GM23338 (cell line): Measurements from ENCODE around the gene ZFP64. TPM values are rescaled to one million over a fixed set of nuclear protein-coding genes. Genes with fewer than 3 reads are reported as not detected.

Source experiments
- ATAC-seq: fragments of 200-7000 bp; cut with Tn5 transposase; 3 replicates; pipeline ENCODE4 v1.9.1; 2020
- DNase-seq: peaks from one replicate; pipeline ENCODE4 v3.0.0-alpha.2; 2015; ENCODE audit warnings: low spot score
- H2AFZ ChIP-seq: fragments of 200-600 bp; sonication (generic); 2 replicates; pipeline ENCODE4 v1.8.0; 2016; ENCODE audit warnings: antibody characterized with exemption, mild to moderate bottlenecking, moderate library complexity
- H3F3A ChIP-seq: fragments of 200-600 bp; sonication (generic); replicated peaks from 2 replicates; pipeline ENCODE4 v1.8.0; 2017; ENCODE audit warnings: antibody characterized with exemption, mixed run types, low read depth
- H3K27ac ChIP-seq: fragments of 200-600 bp; sonication (generic); 2 replicates; pipeline ENCODE4 v1.6.1; 2016; ENCODE audit warnings: low read depth
- H3K27me3 ChIP-seq: fragments of 200-600 bp; sonication (generic); 2 replicates; pipeline ENCODE4 v1.8.0; 2016; ENCODE audit warnings: mild to moderate bottlenecking, mixed run types, moderate library complexity; ENCODE audit not compliant: insufficient read depth
- H3K36me3 ChIP-seq: fragments of 200-600 bp; sonication (generic); 2 replicates; pipeline ENCODE4 v1.8.0; 2016; ENCODE audit warnings: mild to moderate bottlenecking; ENCODE audit not compliant: insufficient read depth
- H3K4me1 ChIP-seq: fragments of 200-600 bp; sonication (generic); 2 replicates; pipeline ENCODE4 v1.8.0; 2016; ENCODE audit warnings: mild to moderate bottlenecking, moderate library complexity; ENCODE audit not compliant: insufficient read depth
- H3K4me2 ChIP-seq: fragments of 200-600 bp; sonication (generic); 2 replicates; pipeline ENCODE4 v1.7.1; 2017; ENCODE audit warnings: mixed run types
- H3K4me3 ChIP-seq: fragments of 200-600 bp; sonication (generic); 2 replicates; pipeline ENCODE4 v1.6.1; 2016; ENCODE audit warnings: mixed run types
- H3K79me2 ChIP-seq: fragments of 200-600 bp; sonication (generic); replicated peaks from 2 replicates; pipeline ENCODE4 v1.8.0; 2017; ENCODE audit warnings: mild to moderate bottlenecking; ENCODE audit not compliant: insufficient read depth
- H3K9me2 ChIP-seq: fragments of 200-600 bp; sonication (generic); 2 replicates; pipeline ENCODE4 v1.8.0; 2017; ENCODE audit not compliant: insufficient read depth
- H4K20me1 ChIP-seq: fragments of 200-600 bp; sonication (generic); replicated peaks from 2 replicates; pipeline ENCODE4 v1.8.0; 2017; ENCODE audit warnings: mild to moderate bottlenecking; ENCODE audit not compliant: insufficient read depth
- H3K27ac Mint-ChIP-seq: 2 replicates; pipeline ENCODE4 v1.8.0; 2020; ENCODE audit warnings: inconsistent platforms, mild to moderate bottlenecking, moderate library complexity, mixed read lengths
- H3K27me3 Mint-ChIP-seq: 3 replicates; pipeline ENCODE4 v1.8.0; 2022; ENCODE audit warnings: low read depth, mild to moderate bottlenecking, moderate library complexity, mixed read lengths, inconsistent platforms; ENCODE audit not compliant: insufficient read depth, poor library complexity
- H3K36me3 Mint-ChIP-seq: 3 replicates; pipeline ENCODE4 v1.8.0; 2021; ENCODE audit warnings: low read depth, mild to moderate bottlenecking, inconsistent platforms, moderate library complexity, mixed read lengths
- H3K4me1 Mint-ChIP-seq: 3 replicates; pipeline ENCODE4 v1.8.0; 2020; ENCODE audit warnings: mild to moderate bottlenecking, inconsistent platforms, mixed read lengths
- H3K4me3 Mint-ChIP-seq: 3 replicates; pipeline ENCODE4 v1.8.0; 2021; ENCODE audit warnings: moderate library complexity, mild to moderate bottlenecking, inconsistent platforms, mixed read lengths
- H3K9me3 Mint-ChIP-seq: 3 replicates; pipeline ENCODE4 v1.8.0; 2020; ENCODE audit warnings: moderate library complexity, mild to moderate bottlenecking, inconsistent platforms, mixed read lengths
- CREB1 ChIP-seq: fragments of 250-450 bp; sonication (Bioruptor Pico); IDR thresholded peaks from 2 replicates; pipeline ENCODE4 v1.5.0; 2020; ENCODE audit warnings: low read depth, mild to moderate bottlenecking, moderate library complexity
- CTCF ChIP-seq, 2 experiments: fragments of 200-600 bp in 1 of 2; sonication (generic) in 1 of 2; conservative IDR thresholded peaks; 2 replicates each; pipeline versions ENCODE4 v1.5.1 to v1.6.1; 2016 to 2017; ENCODE audit warnings: antibody characterized with exemption in 2 of 2, low read depth in 2 of 2, mild to moderate bottlenecking in 2 of 2, moderate library complexity in 1 of 2
- ETS1 ChIP-seq: IDR thresholded peaks from 2 replicates; pipeline ENCODE4 v1.6.1; 2016; ENCODE audit warnings: antibody characterized with exemption
- EZH2 ChIP-seq: fragments of 200-600 bp; sonication (generic); IDR thresholded peaks from one replicate; pipeline ENCODE4 v1.8.0; 2017; ENCODE audit warnings: antibody characterized with exemption, mild to moderate bottlenecking, low read depth; ENCODE audit not compliant: unreplicated experiment
- EZH2phosphoT487 ChIP-seq: fragments of 200-600 bp; sonication (generic); IDR thresholded peaks from one replicate; pipeline ENCODE4 v1.8.1; 2018; ENCODE audit warnings: antibody characterized with exemption; ENCODE audit not compliant: unreplicated experiment
- JUNB ChIP-seq: IDR thresholded peaks from one replicate; pipeline ENCODE4 v1.6.1; 2016; ENCODE audit warnings: antibody characterized with exemption; ENCODE audit not compliant: unreplicated experiment
- NANOG ChIP-seq: IDR thresholded peaks from 2 replicates; pipeline ENCODE4 v1.6.1; 2016; ENCODE audit warnings: antibody characterized with exemption, borderline replicate concordance
- POLR2AphosphoS5 ChIP-seq: IDR thresholded peaks from 2 replicates; pipeline ENCODE4 v1.6.1; 2016; ENCODE audit warnings: antibody characterized with exemption, low read depth
- REST ChIP-seq: IDR thresholded peaks from one replicate; pipeline ENCODE4 v1.6.1; 2018; ENCODE audit warnings: antibody characterized with exemption; ENCODE audit not compliant: unreplicated experiment
- STAT1 ChIP-seq: IDR thresholded peaks from one replicate; pipeline ENCODE4 v1.6.1; 2016; ENCODE audit warnings: antibody characterized with exemption; ENCODE audit not compliant: unreplicated experiment
- ZNF114 ChIP-seq: fragments of 250-450 bp; sonication (Bioruptor Pico); IDR thresholded peaks from 2 replicates; pipeline ENCODE4 v1.5.0; 2020; ENCODE audit warnings: mild to moderate bottlenecking, moderate library complexity
- ZNF331 ChIP-seq: fragments of 250-450 bp; sonication (Bioruptor Pico); IDR thresholded peaks from 2 replicates; pipeline ENCODE4 v1.5.0; 2020; ENCODE audit warnings: low read depth, mild to moderate bottlenecking, moderate library complexity
- ZNF462 ChIP-seq: fragments of 250-450 bp; sonication (Bioruptor Pico); IDR thresholded peaks from 2 replicates; pipeline ENCODE4 v1.5.0; 2020; ENCODE audit warnings: mild to moderate bottlenecking, moderate library complexity
- long read RNA-seq: library from polyadenylated mRNA; unstranded; transcript quantifications from one replicate; pipeline ENCODE4 v2.0.0, GENCODE V29; 2020; ENCODE audit not compliant: unreplicated experiment
- polyA plus RNA-seq: library from polyadenylated mRNA; unstranded; fragments of >200 nt; fragmentation: Nextera tagmentation; extraction: Ambion mirVana; gene quantifications from 2 replicates; pipeline ENCODE4 v1.2.1, GENCODE V29; 2016
- total RNA-seq: library from RNA; depleted of rRNA; stranded (reverse); fragments of >200 nt; shearing (Covaris generic); gene quantifications from 2 replicates; pipeline ENCODE4 v1.2.3, GENCODE V29; 2014; rRNA removed

Gene ZFP64
- total RNA-seq: 25.3 and 30.4 TPM in 2 replicates
- polyA plus RNA-seq: 8.8 and 9.6 TPM in 2 replicates
- long read RNA-seq, transcript ZFP64-206 (5 exons, 2,234 nt): major isoform, 6 of 14 reads
- long read RNA-seq, partial matches to known transcripts: 1 of 14 reads
- long read RNA-seq, other reads (novel, unspliced or antisense): 1 of 14 reads

- Histone ChIP-seq H3K4me1 (peaks cover 18% of the 10 kb centered on the region), H3F3A (no peaks in the 10 kb centered on the region), H4K20me1 (no peaks in the 10 kb centered on the region), H3K4me2 (peak within 1 kb of the TSS; percentile 99), H3K4me3 (peak within 1 kb of the TSS; percentile 93), H3K9me2 (no peaks in the 10 kb centered on the region), H2AFZ (peak within 1 kb of the TSS; percentile 96), H3K36me3 (no peaks in the 10 kb centered on the region), H3K27me3 (no peaks in the 10 kb centered on the region), H3K27ac (peak within 1 kb of the TSS; percentile 94), H3K79me2 (peaks cover 34% of the 10 kb centered on the region)
- H3K9me3 Mint-ChIP-seq: no peaks in the 10 kb centered on the region
- ATAC-seq (peak; percentile 80), DNase-seq (peak; percentile 82)
- peak within 1 kb of the TSS; percentile 87 for H3K4me3 Mint-ChIP-seq
- TF ChIP-seq CREB1 (CRISPR knock-in tag) (peak; percentile 66; the same call in 1 of the 2 replicates), EZH2phosphoT487 (no peak), NANOG (no peak), POLR2AphosphoS5 (peak; percentile 8; the same call in 1 of the 2 replicates), ZNF331 (CRISPR knock-in tag) (no peak), ZNF462 (no peak), STAT1 (no peak), JUNB (no peak), ZNF114 (CRISPR knock-in tag) (no peak), ETS1 (no peak), EZH2 (no peak), REST (no peak), CTCF (conservative IDR thresholded peaks at IDR 0.05; ENCODE audit: low read depth in 2 of 2) (peak; percentile 52 to 61)
- H3K4me1 Mint-ChIP-seq: peaks cover 11% of the 10 kb centered on the region; the same call in 2 of the 3 replicates
- peaks cover 6% of the 10 kb centered on the region; the same call in 2 of the 3 replicates for H3K36me3 Mint-ChIP-seq
- peak within 1 kb of the TSS; percentile 91 for H3K27ac Mint-ChIP-seq
- peaks cover 5% of the 10 kb centered on the region for H3K27me3 Mint-ChIP-seq
Observed at GRCh38 chr20:52191132-52191915, at the start of gene ZFP64. TSS of gene ZFP64 (minus strand) at chr20:52191779. CDS start at chr20:52191636, 143 bp downstream.
